ENCODE data around the gene PRR29. TPM values are rescaled to one million over a fixed set of nuclear protein-coding genes. Genes with fewer than 3 reads are reported as not detected.

Gene PRR29
- polyA plus RNA-seq, 3 donors: 0.03 to 2.1 (median 1.4) TPM

- WGBS (ENCODE audit: insufficient coverage): 83% methylated on average over 3 of the region's 19 CpGs
- Histone ChIP-seq H4K20me1 (ENCODE audit: insufficient read depth, low read length) (no peaks in the 10 kb centered on the region), H3K9ac (ENCODE audit: insufficient read depth, low read length, poor library complexity, severe bottlenecking) (no peak overlapping the region), H3K36me3 (replicated peaks in 1 of 2; ENCODE audit: control insufficient read depth in 1 of 2, insufficient read depth in 2 of 2, low read length in 2 of 2) (no peaks in the 10 kb centered on the region), H3K9me3 (replicated peaks in 1 of 2; ENCODE audit: control insufficient read depth in 1 of 2, insufficient read depth in 1 of 2, low read length in 2 of 2) (no peaks in the 10 kb centered on the region), H3K4me1 (ENCODE audit: control insufficient read depth in 1 of 2, insufficient read depth in 2 of 2, low read length in 2 of 2) (peaks cover 20 to 24% of the 10 kb centered on the region in 2 donors), H2AFZ (ENCODE audit: insufficient read depth, low read depth, low read length, poor library complexity, severe bottlenecking) (peak overlapping the region; percentile 71), H3K4me2 (replicated peaks; ENCODE audit: extremely low read depth, low read length, poor library complexity, severe bottlenecking) (peak overlapping the region; percentile 61), H3K79me2 (ENCODE audit: insufficient read depth, low read length) (peaks cover 5% of the 10 kb centered on the region), H3K4me3 (replicated peaks in 1 of 3; ENCODE audit: low read depth in 2 of 3, low read length in 3 of 3) (peak overlapping the region in 2 of 3 experiments; percentile 1 to 52), H3K27me3 (ENCODE audit: control insufficient read depth in 2 of 2, insufficient read depth in 2 of 2, low read length in 2 of 2) (no peaks in the 10 kb centered on the region), H3K27ac (ENCODE audit: low read depth in 1 of 2, low read length in 2 of 2) (peak overlapping the region in 1 of 2 donors; percentile 50)
- Mint-ChIP-seq H3K36me3 (no peaks in the 10 kb centered on the region), H3K4me1 (peaks cover 33% of the 10 kb centered on the region), H3K9me3 (no peaks in the 10 kb centered on the region), H3K27me3 (ENCODE audit: low read depth in 3 of 3) (peaks cover 0 to 6% (median 5%) of the 10 kb centered on the region in 3 donors), H3K27ac (peak overlapping the region in 6 of 7 donors; percentile 25 to 80 (median 66)), H3K4me3 (peak overlapping the region; percentile 77 to 90)
- intact Hi-C loops (cut with micrococcal nuclease): loop anchor here (5.0 to 10.0 kb wide), 3 partner anchors 33 to 110 kb away; partner anchors contain the start of genes GH1 (in 2 of the 2) and CSHL1 (in 1 of the 2)
- peak in 2 of 3 donors; percentile 17 to 26 for DNase-seq
- TF ChIP-seq, protein P1, sequence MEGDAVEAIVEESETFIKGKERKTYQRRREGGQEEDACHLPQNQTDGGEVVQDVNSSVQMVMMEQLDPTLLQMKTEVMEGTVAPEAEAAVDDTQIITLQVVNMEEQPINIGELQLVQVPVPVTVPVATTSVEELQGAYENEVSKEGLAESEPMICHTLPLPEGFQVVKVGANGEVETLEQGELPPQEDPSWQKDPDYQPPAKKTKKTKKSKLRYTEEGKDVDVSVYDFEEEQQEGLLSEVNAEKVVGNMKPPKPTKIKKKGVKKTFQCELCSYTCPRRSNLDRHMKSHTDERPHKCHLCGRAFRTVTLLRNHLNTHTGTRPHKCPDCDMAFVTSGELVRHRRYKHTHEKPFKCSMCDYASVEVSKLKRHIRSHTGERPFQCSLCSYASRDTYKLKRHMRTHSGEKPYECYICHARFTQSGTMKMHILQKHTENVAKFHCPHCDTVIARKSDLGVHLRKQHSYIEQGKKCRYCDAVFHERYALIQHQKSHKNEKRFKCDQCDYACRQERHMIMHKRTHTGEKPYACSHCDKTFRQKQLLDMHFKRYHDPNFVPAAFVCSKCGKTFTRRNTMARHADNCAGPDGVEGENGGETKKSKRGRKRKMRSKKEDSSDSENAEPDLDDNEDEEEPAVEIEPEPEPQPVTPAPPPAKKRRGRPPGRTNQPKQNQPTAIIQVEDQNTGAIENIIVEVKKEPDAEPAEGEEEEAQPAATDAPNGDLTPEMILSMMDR (IDR thresholded peaks at IDR 0.05): no peak
These were observed 26.9 kb downstream of the PRR29 start for GRCh38 chr17:64024781-64025731.

- Histone ChIP-seq H3K9me3 (replicated peaks in 1 of 2; ENCODE audit: control insufficient read depth in 1 of 2, insufficient read depth in 1 of 2, low read length in 2 of 2) (no peaks in the 10 kb centered on the region), H4K20me1 (ENCODE audit: insufficient read depth, low read length) (no peaks in the 10 kb centered on the region), H3K4me1 (ENCODE audit: control insufficient read depth in 1 of 2, insufficient read depth in 2 of 2, low read length in 2 of 2) (peaks cover 17 to 20% of the 10 kb centered on the region in 2 donors), H3K27me3 (ENCODE audit: control insufficient read depth in 2 of 2, insufficient read depth in 2 of 2, low read length in 2 of 2) (no peaks in the 10 kb centered on the region), H3K4me3 (replicated peaks in 1 of 3; ENCODE audit: low read depth in 2 of 3, low read length in 3 of 3) (peak overlapping the region in 2 of 3 experiments; percentile 1 to 52), H3K79me2 (ENCODE audit: insufficient read depth, low read length) (no peaks in the 10 kb centered on the region), H2AFZ (ENCODE audit: insufficient read depth, low read depth, low read length, poor library complexity, severe bottlenecking) (peak overlapping the region; percentile 71), H3K27ac (ENCODE audit: low read depth in 1 of 2, low read length in 2 of 2) (peak overlapping the region in 1 of 2 donors; percentile 50), H3K4me2 (replicated peaks; ENCODE audit: extremely low read depth, low read length, poor library complexity, severe bottlenecking) (peak overlapping the region; percentile 61), H3K9ac (ENCODE audit: insufficient read depth, low read length, poor library complexity, severe bottlenecking) (no peak overlapping the region), H3K36me3 (replicated peaks in 1 of 2; ENCODE audit: control insufficient read depth in 1 of 2, insufficient read depth in 2 of 2, low read length in 2 of 2) (no peaks in the 10 kb centered on the region)
- H3K27me3 Mint-ChIP-seq (ENCODE audit: low read depth in 3 of 3): peaks cover 0 to 6% (median 3%) of the 10 kb centered on the region in 3 donors
- WGBS (ENCODE audit: insufficient coverage): under 1% methylated on average over 21 of the region's 21 CpGs
- H3K9me3 Mint-ChIP-seq: no peaks in the 10 kb centered on the region
- H3K4me3 Mint-ChIP-seq: peak overlapping the region; percentile 77 to 90
- TF ChIP-seq, protein P1 (IDR thresholded peaks at IDR 0.05): peak; percentile 99
- peak; percentile 86 to 89 (median 89) for DNase-seq
- H3K27ac Mint-ChIP-seq: peak overlapping the region in 5 of 7 donors; percentile 43 to 84 (median 78)
- intact Hi-C loops (cut with micrococcal nuclease): loop anchor here (5.0 to 10.0 kb wide), 3 partner anchors 34 to 111 kb away; partner anchors contain the start of genes GH1 (in 2 of the 2) and CSHL1 (in 1 of the 2)
- peaks cover 31% of the 10 kb centered on the region for H3K4me1 Mint-ChIP-seq
- no peaks in the 10 kb centered on the region for H3K36me3 Mint-ChIP-seq
These were observed 27.7 kb downstream of the PRR29 start for GRCh38 chr17:64025732-64026294.
